ENCODE measurements around the gene OTX1. TPM values are rescaled to one million over a fixed set of nuclear protein-coding genes. Genes with fewer than 3 reads are reported as not detected.

The OTX1 gene
- polyA plus RNA-seq, 1 of the 3 experiments (the other 2 are of a cell fraction): 0.20 TPM

DNA sequence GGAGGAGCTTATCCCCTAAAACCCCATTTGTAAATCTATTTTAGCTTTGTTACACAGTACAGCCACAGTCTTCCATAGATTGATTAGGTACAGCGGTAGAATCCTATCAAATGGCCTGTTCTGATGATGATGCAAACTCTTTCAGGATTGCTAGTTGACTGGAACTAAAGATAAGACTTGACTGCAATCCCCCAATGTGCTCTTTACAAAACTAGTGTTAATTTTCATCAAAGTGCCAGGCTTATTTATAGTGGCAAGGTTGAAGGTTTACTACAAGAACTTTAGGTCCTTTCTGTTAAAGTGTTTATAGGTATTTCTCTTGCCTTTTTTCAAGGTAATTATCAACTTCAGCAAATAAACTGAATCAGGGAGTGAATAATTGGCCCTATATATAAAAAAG lies 9.0 kb upstream of the OTX1 start:
- H3K9me2 ChIP-seq: no peaks in the 10 kb centered on the region
- POLR2A ChIA-PET: no interaction called here

DNA sequence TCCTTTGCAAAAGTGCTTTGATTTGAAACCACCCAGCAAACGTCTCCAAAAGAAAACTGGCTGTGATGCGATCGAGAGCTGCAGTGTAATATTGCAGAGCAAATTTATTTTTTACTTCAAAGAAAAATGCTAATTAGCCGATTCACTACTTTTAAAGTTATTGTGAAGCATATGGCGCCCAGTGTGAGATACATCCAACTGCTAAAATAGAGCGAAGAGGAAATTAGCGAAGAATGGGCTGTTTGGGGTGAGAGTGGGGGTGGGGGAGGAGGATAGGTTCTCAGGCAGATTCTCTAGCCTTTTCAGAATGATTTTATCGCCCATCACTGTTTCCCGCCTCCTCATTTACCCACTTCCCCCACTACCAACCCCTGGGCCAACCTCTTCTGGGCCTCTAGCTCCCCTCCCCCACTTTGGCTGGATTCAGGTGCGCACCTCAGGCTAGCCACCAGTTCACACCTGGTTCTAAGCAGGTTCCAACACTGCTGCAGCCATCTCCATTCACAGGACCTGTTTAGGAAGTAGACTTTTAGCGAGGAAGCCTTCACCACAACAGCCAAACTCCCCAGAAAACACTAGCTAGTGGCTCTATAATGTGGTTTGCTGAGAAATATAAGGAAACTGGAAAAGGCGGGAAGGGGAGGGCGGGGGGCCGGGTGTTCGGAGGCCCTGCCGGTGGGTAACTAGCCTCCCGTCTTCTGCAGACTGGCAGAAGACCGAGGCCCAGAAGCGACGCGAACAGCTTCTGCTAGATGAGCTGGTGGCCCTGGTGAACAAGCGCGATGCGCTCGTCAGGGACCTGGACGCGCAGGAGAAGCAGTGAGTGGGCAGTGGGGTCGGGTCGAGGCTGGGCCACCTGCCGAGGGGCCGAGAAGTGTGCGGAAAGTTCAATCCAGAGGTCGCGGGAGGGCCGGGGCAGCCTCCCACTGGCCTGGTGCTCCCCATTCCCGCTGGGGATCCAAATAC lies 6.0 kb upstream of the OTX1 start:
- Histone ChIP-seq H3K36me3 (replicated peaks in 1 of 2; ENCODE audit: control insufficient read depth in 1 of 2, insufficient read depth in 2 of 2, low read length in 1 of 2) (peaks cover 0 to 22% of the 10 kb centered on the region in 2 experiments), H3K4me2 (no peak overlapping the region), H3K9ac (no peak overlapping the region), H3K27ac (ENCODE audit: low read depth in 2 of 2, low read length in 1 of 2) (no peak overlapping the region), H3K9me3 (no peaks in the 10 kb centered on the region), H3K4me1 (ENCODE audit: control insufficient read depth in 1 of 2, insufficient read depth in 2 of 2, low read depth in 1 of 2, low read length in 1 of 2) (peaks cover under 1 to 5% of the 10 kb centered on the region in 2 experiments; a peak in 1 of 4 replicates), H2AFZ (ENCODE audit: low read depth) (no peak overlapping the region), H3K9me2 (no peaks in the 10 kb centered on the region), H3F3A (replicated peaks; ENCODE audit: insufficient read depth) (no peaks in the 10 kb centered on the region), H3K79me2 (ENCODE audit: insufficient read depth) (no peaks in the 10 kb centered on the region), H3K4me3 (ENCODE audit: low read depth in 2 of 2, low read length in 1 of 2) (no peak overlapping the region), H4K20me1 (ENCODE audit: insufficient read depth) (no peaks in the 10 kb centered on the region), H3K27me3 (ENCODE audit: insufficient read depth) (no peaks in the 10 kb centered on the region; the same call in 1 of the 2 replicates)
- POLR2A ChIA-PET: no interaction called here
- DNase-seq: no peak
- TF ChIP-seq, protein P1, sequence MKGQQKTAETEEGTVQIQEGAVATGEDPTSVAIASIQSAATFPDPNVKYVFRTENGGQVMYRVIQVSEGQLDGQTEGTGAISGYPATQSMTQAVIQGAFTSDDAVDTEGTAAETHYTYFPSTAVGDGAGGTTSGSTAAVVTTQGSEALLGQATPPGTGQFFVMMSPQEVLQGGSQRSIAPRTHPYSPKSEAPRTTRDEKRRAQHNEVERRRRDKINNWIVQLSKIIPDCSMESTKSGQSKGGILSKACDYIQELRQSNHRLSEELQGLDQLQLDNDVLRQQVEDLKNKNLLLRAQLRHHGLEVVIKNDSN (IDR thresholded peaks at IDR 0.05; ENCODE audit: borderline replicate concordance, low read depth): no peak
- TF ChIP-seq TAF1 (IDR thresholded peaks at IDR 0.05; ENCODE audit: borderline replicate concordance, low read depth, low read length) (no peak), TEAD4 (IDR thresholded peaks at IDR 0.05; ENCODE audit: borderline replicate concordance, insufficient read depth) (no peak), FOSL2 (IDR thresholded peaks at IDR 0.05; ENCODE audit: borderline replicate concordance, low read depth) (no peak), SIN3A (IDR thresholded peaks at IDR 0.05; ENCODE audit: borderline replicate concordance, low read depth, low read length) (no peak), CHD2 (IDR thresholded peaks at IDR 0.05; ENCODE audit: low read length, partially characterized antibody) (no peak), GABPA (IDR thresholded peaks at IDR 0.05; ENCODE audit: low read depth) (no peak)
- TF ChIP-seq, protein P2, sequence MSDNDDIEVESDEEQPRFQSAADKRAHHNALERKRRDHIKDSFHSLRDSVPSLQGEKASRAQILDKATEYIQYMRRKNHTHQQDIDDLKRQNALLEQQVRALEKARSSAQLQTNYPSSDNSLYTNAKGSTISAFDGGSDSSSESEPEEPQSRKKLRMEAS (IDR thresholded peaks at IDR 0.05; ENCODE audit: low read depth): no peak
- TF ChIP-seq, protein P3, sequence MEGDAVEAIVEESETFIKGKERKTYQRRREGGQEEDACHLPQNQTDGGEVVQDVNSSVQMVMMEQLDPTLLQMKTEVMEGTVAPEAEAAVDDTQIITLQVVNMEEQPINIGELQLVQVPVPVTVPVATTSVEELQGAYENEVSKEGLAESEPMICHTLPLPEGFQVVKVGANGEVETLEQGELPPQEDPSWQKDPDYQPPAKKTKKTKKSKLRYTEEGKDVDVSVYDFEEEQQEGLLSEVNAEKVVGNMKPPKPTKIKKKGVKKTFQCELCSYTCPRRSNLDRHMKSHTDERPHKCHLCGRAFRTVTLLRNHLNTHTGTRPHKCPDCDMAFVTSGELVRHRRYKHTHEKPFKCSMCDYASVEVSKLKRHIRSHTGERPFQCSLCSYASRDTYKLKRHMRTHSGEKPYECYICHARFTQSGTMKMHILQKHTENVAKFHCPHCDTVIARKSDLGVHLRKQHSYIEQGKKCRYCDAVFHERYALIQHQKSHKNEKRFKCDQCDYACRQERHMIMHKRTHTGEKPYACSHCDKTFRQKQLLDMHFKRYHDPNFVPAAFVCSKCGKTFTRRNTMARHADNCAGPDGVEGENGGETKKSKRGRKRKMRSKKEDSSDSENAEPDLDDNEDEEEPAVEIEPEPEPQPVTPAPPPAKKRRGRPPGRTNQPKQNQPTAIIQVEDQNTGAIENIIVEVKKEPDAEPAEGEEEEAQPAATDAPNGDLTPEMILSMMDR (IDR thresholded peaks at IDR 0.05): no peak
- 98% methylated on average over 36 of the region's 36 CpGs for WGBS (ENCODE audit: low lambda C conversion rate)
- CTCF ChIA-PET: no interaction called here

More for the DNA sequence above, 9.0 kb upstream of the OTX1 start:
- Histone ChIP-seq H3K9ac (no peak overlapping the region), H3K36me3 (replicated peaks in 1 of 2; ENCODE audit: control insufficient read depth in 1 of 2, insufficient read depth in 2 of 2, low read length in 1 of 2) (peaks cover 4 to 31% of the 10 kb centered on the region in 2 experiments), H3K27me3 (ENCODE audit: insufficient read depth) (no peaks in the 10 kb centered on the region), H3K9me3 (no peaks in the 10 kb centered on the region), H3F3A (replicated peaks; ENCODE audit: insufficient read depth) (no peaks in the 10 kb centered on the region), H4K20me1 (ENCODE audit: insufficient read depth) (no peaks in the 10 kb centered on the region), H3K79me2 (ENCODE audit: insufficient read depth) (no peaks in the 10 kb centered on the region), H3K27ac (ENCODE audit: low read depth in 2 of 2, low read length in 1 of 2) (no peak overlapping the region), H3K4me1 (ENCODE audit: control insufficient read depth in 1 of 2, insufficient read depth in 2 of 2, low read depth in 1 of 2, low read length in 1 of 2) (no peaks in the 10 kb centered on the region), H3K4me2 (no peak overlapping the region), H3K4me3 (ENCODE audit: low read depth in 2 of 2, low read length in 1 of 2) (no peak overlapping the region), H2AFZ (ENCODE audit: low read depth) (no peak overlapping the region)
- CTCF ChIA-PET: interaction anchor here (1.0 kb wide), 1 partner anchor 13 kb away, joined by 4 read pairs; no protein-coding TSS in a partner anchor
- DNase-seq: no peak
- 94% methylated on average over 1 of the region's 1 CpG for WGBS (ENCODE audit: low lambda C conversion rate)
- TF ChIP-seq JUND (IDR thresholded peaks at IDR 0.05): no peak
- TF ChIP-seq, protein P4, sequence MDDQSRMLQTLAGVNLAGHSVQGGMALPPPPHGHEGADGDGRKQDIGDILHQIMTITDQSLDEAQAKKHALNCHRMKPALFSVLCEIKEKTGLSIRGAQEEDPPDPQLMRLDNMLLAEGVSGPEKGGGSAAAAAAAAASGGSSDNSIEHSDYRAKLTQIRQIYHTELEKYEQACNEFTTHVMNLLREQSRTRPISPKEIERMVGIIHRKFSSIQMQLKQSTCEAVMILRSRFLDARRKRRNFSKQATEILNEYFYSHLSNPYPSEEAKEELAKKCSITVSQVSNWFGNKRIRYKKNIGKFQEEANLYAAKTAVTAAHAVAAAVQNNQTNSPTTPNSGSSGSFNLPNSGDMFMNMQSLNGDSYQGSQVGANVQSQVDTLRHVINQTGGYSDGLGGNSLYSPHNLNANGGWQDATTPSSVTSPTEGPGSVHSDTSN (IDR thresholded peaks at IDR 0.05): no peak
- TF ChIP-seq, protein P1 (IDR thresholded peaks at IDR 0.05; ENCODE audit: borderline replicate concordance, low read depth): no peak
- TF ChIP-seq, protein P5, sequence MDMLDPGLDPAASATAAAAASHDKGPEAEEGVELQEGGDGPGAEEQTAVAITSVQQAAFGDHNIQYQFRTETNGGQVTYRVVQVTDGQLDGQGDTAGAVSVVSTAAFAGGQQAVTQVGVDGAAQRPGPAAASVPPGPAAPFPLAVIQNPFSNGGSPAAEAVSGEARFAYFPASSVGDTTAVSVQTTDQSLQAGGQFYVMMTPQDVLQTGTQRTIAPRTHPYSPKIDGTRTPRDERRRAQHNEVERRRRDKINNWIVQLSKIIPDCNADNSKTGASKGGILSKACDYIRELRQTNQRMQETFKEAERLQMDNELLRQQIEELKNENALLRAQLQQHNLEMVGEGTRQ (IDR thresholded peaks at IDR 0.05; ENCODE audit: borderline replicate concordance, low read depth, low read length): no peak
- TF ChIP-seq ELF1 (IDR thresholded peaks at IDR 0.05): no peak
- no peak for TF ChIP-seq GATA2 (CRISPR knock-in tag; IDR thresholded peaks at IDR 0.05)
- TF ChIP-seq NFIC (IDR thresholded peaks at IDR 0.05; ENCODE audit: borderline replicate concordance): no peak
